OCI-LY7 (cell line): Measurements from ENCODE around the gene TTC14.

ENCODE experiments used
- EZH2phosphoT487 ChIP-seq: fragments of 200-600 bp; sonication (generic); IDR thresholded peaks from 2 replicates; pipeline ENCODE4 v1.6.1; 2018; ENCODE audit warnings: low read depth, borderline replicate concordance, mild to moderate bottlenecking, mixed run types, antibody characterized with exemption, low read length, moderate library complexity, mixed read lengths
- TF ChIP-seq, protein P1 (sequence below): fragments of 200-600 bp; sonication (generic); conservative IDR thresholded peaks from 2 replicates; pipeline ENCODE4 v1.5.1; 2014; ENCODE audit warnings: mild to moderate bottlenecking, antibody characterized with exemption, low read length, moderate library complexity, mixed read lengths

DNA sequence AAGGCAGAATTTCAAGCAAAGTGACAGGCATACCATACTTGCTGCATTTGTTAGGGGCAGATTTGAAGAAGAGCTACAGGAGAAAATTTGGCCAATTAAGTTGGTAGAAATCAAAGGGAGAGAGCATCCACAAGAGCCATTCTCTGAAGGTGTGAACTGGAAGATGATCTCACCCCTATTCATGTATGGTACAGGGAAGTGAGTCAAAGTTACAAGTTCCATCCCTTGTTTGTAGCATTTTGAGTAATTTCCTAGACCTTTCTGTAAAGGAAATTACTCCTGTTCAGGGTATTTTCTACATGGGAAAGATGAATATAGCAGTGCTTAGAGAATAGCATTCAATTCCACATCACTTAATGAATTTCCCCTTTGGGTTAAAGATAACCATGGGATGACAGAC is 28.4 kb downstream of the TTC14 start:
- TF ChIP-seq, protein P1, sequence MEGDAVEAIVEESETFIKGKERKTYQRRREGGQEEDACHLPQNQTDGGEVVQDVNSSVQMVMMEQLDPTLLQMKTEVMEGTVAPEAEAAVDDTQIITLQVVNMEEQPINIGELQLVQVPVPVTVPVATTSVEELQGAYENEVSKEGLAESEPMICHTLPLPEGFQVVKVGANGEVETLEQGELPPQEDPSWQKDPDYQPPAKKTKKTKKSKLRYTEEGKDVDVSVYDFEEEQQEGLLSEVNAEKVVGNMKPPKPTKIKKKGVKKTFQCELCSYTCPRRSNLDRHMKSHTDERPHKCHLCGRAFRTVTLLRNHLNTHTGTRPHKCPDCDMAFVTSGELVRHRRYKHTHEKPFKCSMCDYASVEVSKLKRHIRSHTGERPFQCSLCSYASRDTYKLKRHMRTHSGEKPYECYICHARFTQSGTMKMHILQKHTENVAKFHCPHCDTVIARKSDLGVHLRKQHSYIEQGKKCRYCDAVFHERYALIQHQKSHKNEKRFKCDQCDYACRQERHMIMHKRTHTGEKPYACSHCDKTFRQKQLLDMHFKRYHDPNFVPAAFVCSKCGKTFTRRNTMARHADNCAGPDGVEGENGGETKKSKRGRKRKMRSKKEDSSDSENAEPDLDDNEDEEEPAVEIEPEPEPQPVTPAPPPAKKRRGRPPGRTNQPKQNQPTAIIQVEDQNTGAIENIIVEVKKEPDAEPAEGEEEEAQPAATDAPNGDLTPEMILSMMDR: no peak
- TF ChIP-seq EZH2phosphoT487: no peak
